T-helper 17 cell (primary cell): Measurements from ENCODE around the gene POLR3E. TPM values are rescaled to one million over a fixed set of nuclear protein-coding genes. Genes with fewer than 3 reads are reported as not detected.
A peak's percentile ranks its signal among the peaks of the same experiment; 100 is the strongest.
"Not testable (repeated sequence)": the region's sequence is repeated elsewhere in the genome, so short reads cannot be mapped to it uniquely, and the experiment has no call there.

Source experiments
- ATAC-seq: fragments of 150-1000 bp; cut with Tn5 transposase; 2 replicates; pipeline ENCODE4 v1.10.0; 2021; ENCODE audit warnings: mild to moderate bottlenecking, moderate library complexity
- DNase-seq, 3 donors: peaks; one replicate each; pipeline versions ENCODE4 v3.0.0 to v3.0.0-alpha.2; 2020 to 2021
- H3K9me3 ChIP-seq: one replicate; pipeline ENCODE4 v1.7.0; 2013; ENCODE audit warnings: low read length, mild to moderate bottlenecking; ENCODE audit not compliant: control insufficient read depth, poor library complexity, severe bottlenecking
- H3K27ac Mint-ChIP-seq: one replicate; pipeline ENCODE4 v1.8.0; 2022; ENCODE audit warnings: mild to moderate bottlenecking, moderate library complexity, mixed read lengths
- H3K27me3 Mint-ChIP-seq: one replicate; pipeline ENCODE4 v1.8.0; 2022; ENCODE audit warnings: mixed read lengths
- H3K36me3 Mint-ChIP-seq: one replicate; pipeline ENCODE4 v1.8.0; 2022; ENCODE audit warnings: low read depth, mixed read lengths
- H3K4me1 Mint-ChIP-seq: one replicate; pipeline ENCODE4 v1.8.0; 2022; ENCODE audit warnings: mild to moderate bottlenecking, mixed read lengths
- H3K4me3 Mint-ChIP-seq: one replicate; pipeline ENCODE4 v1.8.0; 2022; ENCODE audit warnings: mild to moderate bottlenecking, moderate library complexity, mixed read lengths
- total RNA-seq, 4 donors: library from RNA in 2 of 4; stranded (reverse) in 2 of 4; gene quantifications; one replicate each; pipeline ENCODE4 v1.2.3 and lab custom pipeline; 2022 to 2026

POLR3E gene
- total RNA-seq, 2 donors from 2014 or later, result 159 to 219 TPM

DNA sequence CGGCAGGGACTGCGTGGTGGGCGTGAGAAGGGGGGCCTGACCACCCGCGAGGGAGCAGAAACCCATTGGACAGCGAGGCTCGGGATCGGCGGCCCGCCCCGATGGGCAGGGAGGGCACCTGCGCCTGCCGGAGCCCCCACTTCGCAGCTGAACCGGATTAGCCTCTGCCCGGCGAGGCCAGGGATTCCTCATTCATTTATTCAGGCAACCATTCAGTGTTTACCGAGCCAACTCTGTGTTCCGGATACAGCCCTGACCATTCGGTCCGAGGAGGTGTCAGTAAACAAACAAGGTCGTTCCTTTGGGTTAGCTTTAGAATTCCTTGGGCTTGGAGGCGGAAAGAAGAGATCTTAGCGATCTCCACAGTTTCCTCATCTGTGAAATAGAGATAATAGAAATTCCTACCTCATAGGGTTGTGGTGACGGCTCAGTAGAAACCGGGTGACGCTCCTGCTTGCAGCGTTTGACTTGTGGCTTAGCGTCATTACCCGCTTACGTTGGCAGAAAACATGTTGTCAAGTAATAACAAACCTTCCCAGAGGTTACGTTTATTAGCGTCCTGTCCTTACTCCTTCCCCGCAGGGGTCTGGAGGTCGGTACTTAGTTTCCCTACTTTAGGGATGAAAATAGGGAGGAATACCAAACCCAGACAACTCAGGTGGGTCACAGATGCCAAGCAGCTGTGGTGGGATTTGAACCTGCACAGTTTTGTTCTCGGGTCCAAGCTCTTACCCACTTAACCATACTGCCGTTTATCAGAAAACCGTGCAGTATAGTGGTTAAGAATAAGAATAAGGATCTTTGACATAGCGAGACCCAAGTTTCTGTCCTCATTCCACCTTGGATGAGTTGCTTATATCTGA is 893 bp downstream of the POLR3E start:
- ATAC-seq (peak; percentile 59), DNase-seq (peak; percentile 31 to 57 (median 53))
- H3K27ac Mint-ChIP-seq, result peak overlapping the region; percentile 95
- H3K4me3 Mint-ChIP-seq, result peak overlapping the region; percentile 88
- peaks cover 10% of the 10 kb centered on the region for H3K36me3 Mint-ChIP-seq
- H3K9me3 ChIP-seq, result no peaks in the 10 kb centered on the region
- H3K27me3 Mint-ChIP-seq, result no peaks in the 10 kb centered on the region
- peaks cover 51% of the 10 kb centered on the region for H3K4me1 Mint-ChIP-seq

DNA sequence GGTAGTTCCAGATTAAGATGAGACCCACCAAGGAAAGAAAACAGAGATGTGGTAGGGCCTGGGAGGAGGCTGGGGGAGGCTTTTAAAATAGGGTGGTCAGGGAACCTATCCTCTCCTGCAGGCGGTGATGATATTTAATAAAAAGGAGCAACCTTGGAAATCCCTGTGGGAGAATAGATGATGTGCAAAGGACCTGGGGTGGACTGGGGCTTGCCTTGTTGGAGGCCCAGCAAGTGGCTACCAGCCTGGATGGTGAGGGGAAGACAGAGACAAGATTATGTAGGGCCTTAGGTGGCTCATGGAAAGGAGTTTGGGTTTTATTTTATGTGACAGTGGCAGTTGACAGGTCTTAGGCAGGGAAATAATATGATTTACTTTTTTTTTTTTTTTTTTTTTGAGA is 1.8 kb downstream of the POLR3E start:
- H3K36me3 Mint-ChIP-seq, result peaks cover 13% of the 10 kb centered on the region
- H3K4me1 Mint-ChIP-seq, result peaks cover 51% of the 10 kb centered on the region

GRCh38 chr16:22300427-22301071 is 3.3 kb downstream of the POLR3E start:
- no peak for DNase-seq
- no peak for ATAC-seq
- peak overlapping the region; percentile 50 for H3K4me3 Mint-ChIP-seq
- H3K9me3 ChIP-seq, result no peaks in the 10 kb centered on the region
- H3K36me3 Mint-ChIP-seq, result peaks cover 13% of the 10 kb centered on the region
- H3K4me1 Mint-ChIP-seq, result peaks cover 53% of the 10 kb centered on the region
- H3K27ac Mint-ChIP-seq, result peak overlapping the region; percentile 95
- no peaks in the 10 kb centered on the region for H3K27me3 Mint-ChIP-seq

More for the DNA sequence above, 1.8 kb downstream of the POLR3E start:
- Mint-ChIP-seq H3K4me3 (peak overlapping the region; percentile 88), H3K27me3 (no peaks in the 10 kb centered on the region), H3K27ac (peak overlapping the region; percentile 95)
- no peak for ATAC-seq
- DNase-seq, result no peak
- no peaks in the 10 kb centered on the region for H3K9me3 ChIP-seq

DNA sequence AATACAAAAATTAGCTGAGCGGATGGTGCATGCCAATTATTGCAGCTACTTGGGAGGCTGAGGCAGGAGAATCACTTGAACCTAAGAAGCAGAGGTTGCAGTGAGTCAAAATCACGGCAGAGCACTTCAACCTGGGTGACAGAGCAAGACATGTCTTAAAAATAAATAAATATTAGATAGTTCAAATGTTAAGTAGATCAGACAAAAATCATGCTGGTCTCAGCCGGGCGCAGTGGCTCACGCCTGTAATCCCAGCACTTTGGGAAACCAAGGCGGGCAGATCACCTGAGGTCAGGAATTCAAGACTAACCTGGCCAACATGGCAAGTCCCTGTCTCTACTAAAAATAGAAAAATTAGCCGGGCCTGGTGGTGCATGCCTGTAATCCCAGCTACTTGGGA is 4.2 kb downstream of the POLR3E start:
- not testable (repeated sequence) for H3K27me3 Mint-ChIP-seq, DNase-seq, H3K27ac Mint-ChIP-seq, H3K9me3 ChIP-seq, ATAC-seq
- Mint-ChIP-seq H3K36me3 (peaks cover 13% of the 10 kb centered on the region), H3K4me3 (peak overlapping the region; percentile 25), H3K4me1 (peaks cover 48% of the 10 kb centered on the region)

DNA sequence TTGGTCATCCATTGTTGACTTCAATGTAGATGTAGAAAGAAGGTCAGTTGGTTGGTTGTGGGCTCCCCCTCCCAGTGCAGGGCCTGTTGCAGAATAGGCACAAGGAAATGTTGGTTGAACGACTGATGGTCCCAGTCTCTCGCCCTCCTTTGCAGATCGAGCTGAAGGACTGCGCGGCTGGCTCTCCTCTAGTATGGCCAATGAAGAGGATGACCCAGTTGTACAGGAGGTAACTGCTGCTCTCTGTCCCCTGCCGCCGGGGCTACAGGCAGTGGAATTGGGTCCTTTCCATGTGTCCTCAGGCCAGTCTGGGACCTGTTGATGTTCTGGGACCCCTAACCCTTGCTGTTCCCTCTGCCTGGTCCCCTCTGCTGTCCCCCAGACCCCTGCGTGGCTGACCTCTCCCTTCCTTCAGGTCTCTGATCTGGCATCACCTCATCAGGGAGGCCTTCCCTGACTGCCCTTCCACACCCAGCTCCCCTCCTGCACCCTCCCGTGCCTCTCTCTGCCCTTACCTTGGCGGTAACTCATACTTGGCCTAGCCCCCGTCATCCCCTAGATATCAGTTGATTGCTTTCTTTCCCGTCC is 5.7 kb downstream of the POLR3E start:
- H3K27ac Mint-ChIP-seq, result peak overlapping the region; percentile 79
- DNase-seq, result no peak
- H3K4me3 Mint-ChIP-seq, result peak overlapping the region; percentile 58
- no peaks in the 10 kb centered on the region for H3K27me3 Mint-ChIP-seq
- H3K4me1 Mint-ChIP-seq, result peaks cover 43% of the 10 kb centered on the region
- H3K36me3 Mint-ChIP-seq, result peaks cover 14% of the 10 kb centered on the region
- H3K9me3 ChIP-seq, result no peaks in the 10 kb centered on the region
- ATAC-seq, result no peak

DNA sequence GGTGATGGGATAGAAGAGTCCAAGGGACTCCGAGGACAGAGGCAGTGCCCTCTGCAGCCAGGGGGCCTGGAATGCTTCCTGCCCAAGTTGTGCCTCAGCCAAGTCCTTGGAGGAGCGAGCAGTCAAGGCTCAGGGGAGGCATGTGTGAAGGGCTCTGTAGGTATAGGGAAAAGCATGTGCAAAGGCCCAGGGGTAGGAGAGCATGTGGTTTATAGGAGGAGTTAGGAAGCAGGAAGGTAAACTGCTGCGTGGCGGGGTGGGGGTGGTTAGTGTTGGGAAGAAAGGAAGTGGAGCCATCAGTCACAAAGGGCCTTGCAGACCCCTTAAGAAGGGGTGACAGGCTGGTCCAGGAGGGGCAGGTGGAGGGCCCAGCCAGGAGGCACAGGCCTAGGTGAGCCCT is 7.2 kb downstream of the POLR3E start:
- Mint-ChIP-seq H3K27ac (peak overlapping the region; percentile 79), H3K36me3 (peaks cover 14% of the 10 kb centered on the region), H3K27me3 (no peaks in the 10 kb centered on the region), H3K4me1 (peaks cover 32% of the 10 kb centered on the region), H3K4me3 (no peak overlapping the region)
- ATAC-seq (no peak), DNase-seq (no peak)
- no peaks in the 10 kb centered on the region for H3K9me3 ChIP-seq

GRCh38 chr16:22306788-22307187 is 9.6 kb downstream of the POLR3E start:
- ATAC-seq (no peak), DNase-seq (no peak)
- Mint-ChIP-seq H3K27me3 (no peaks in the 10 kb centered on the region), H3K36me3 (peaks cover 12% of the 10 kb centered on the region), H3K4me1 (peaks cover 18% of the 10 kb centered on the region), H3K27ac (peak overlapping the region; percentile 84), H3K4me3 (no peak overlapping the region)
- no peaks in the 10 kb centered on the region for H3K9me3 ChIP-seq

GRCh38 chr16:22307838-22308237 is 10.6 kb downstream of the POLR3E start:
- Mint-ChIP-seq H3K4me3 (peak overlapping the region; percentile 49), H3K36me3 (peaks cover 14% of the 10 kb centered on the region), H3K4me1 (peaks cover 13% of the 10 kb centered on the region), H3K27me3 (no peaks in the 10 kb centered on the region), H3K27ac (peak overlapping the region; percentile 84)
- no peaks in the 10 kb centered on the region for H3K9me3 ChIP-seq
- DNase-seq (no peak), ATAC-seq (no peak)

- Mint-ChIP-seq H3K27me3 (no peaks in the 10 kb centered on the region), H3K4me1 (peaks cover 10% of the 10 kb centered on the region), H3K27ac (peak overlapping the region; percentile 84), H3K4me3 (peak overlapping the region; percentile 19), H3K36me3 (peaks cover 12% of the 10 kb centered on the region)
- peak; percentile 3 for ATAC-seq
- H3K9me3 ChIP-seq, result no peaks in the 10 kb centered on the region
- no peak for DNase-seq
These were observed 11.8 kb downstream of the POLR3E start for GRCh38 chr16:22308824-22309520.

- Mint-ChIP-seq H3K27ac (peak overlapping the region; percentile 74), H3K4me3 (no peak overlapping the region), H3K4me1 (peaks cover 8% of the 10 kb centered on the region), H3K27me3 (no peaks in the 10 kb centered on the region), H3K36me3 (peaks cover 12% of the 10 kb centered on the region)
- no peaks in the 10 kb centered on the region for H3K9me3 ChIP-seq
- DNase-seq (no peak), ATAC-seq (no peak)
These were observed 14.3 kb downstream of the POLR3E start for GRCh38 chr16:22311520-22311919.

DNA sequence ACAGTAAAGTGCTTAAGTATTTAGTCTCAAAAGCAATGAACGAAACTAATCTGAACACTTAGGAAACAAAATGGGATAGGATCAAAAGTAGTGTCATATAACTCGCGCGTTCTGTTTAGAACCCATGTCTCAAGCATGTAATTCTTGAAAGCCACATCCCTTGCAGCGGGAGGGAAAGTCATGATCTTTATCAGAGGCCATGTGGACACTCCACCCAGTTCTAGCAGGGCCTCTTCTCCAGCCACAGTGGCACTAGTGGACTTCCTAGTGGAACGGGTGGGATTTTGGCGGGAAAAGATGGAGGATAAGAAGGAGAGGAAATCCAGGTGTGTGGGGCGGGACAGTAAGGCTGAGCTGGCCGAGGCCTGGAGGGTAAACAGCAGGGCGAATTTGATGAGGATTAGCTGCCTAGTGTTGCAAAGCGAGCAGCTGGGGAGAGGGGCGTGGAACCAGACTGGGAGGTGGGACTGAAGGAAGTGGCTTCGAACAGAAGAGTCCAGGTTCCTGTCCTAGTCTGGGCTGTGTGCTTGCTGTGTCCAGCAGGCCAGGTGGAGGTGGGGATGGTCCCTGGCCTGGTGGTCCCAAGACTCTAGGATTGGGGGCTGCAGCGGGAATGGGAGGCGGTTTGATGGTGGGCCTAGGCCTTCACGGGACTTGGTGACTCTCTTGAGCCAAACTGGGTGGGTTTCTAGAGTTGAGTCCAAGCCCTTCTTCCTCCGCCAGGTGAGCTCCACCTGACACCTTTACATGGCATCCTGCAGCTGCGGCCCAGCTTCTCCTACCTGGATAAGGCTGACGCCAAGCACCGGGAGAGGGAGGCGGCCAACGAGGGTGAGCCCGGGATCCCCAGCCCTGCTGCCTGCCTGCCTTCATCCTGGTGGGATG is 15.9 kb downstream of the POLR3E start:
- Mint-ChIP-seq H3K4me3 (no peak overlapping the region), H3K36me3 (peaks cover 9% of the 10 kb centered on the region)

GRCh38 chr16:22313876-22314470 is 16.8 kb downstream of the POLR3E start:
- no peak for ATAC-seq
- Mint-ChIP-seq H3K27me3 (no peaks in the 10 kb centered on the region), H3K36me3 (peaks cover 6% of the 10 kb centered on the region), H3K27ac (peak overlapping the region; percentile 87), H3K4me3 (peak overlapping the region; percentile 70), H3K4me1 (peaks cover 5% of the 10 kb centered on the region)
- no peaks in the 10 kb centered on the region for H3K9me3 ChIP-seq
- DNase-seq, result no peak

More for the DNA sequence above, 15.9 kb downstream of the POLR3E start:
- DNase-seq (no peak), ATAC-seq (no peak)
- peaks cover 7% of the 10 kb centered on the region for H3K4me1 Mint-ChIP-seq
- H3K27ac Mint-ChIP-seq, result peak overlapping the region; percentile 87
- no peaks in the 10 kb centered on the region for H3K27me3 Mint-ChIP-seq
- no peaks in the 10 kb centered on the region for H3K9me3 ChIP-seq
